ENCODE measurements around the gene NOSTRIN. TPM values are rescaled to one million over a fixed set of nuclear protein-coding genes. Genes with fewer than 3 reads are reported as not detected.

NOSTRIN gene
- total and polyA plus RNA-seq, 9 donors, result 10.0 to 29.8 (median 20.0) TPM

- 13 to 30% (median 22%) methylated on average over 5 of the region's 5 CpGs for WGBS, 3 donors
- H3K27ac ChIP-seq, result no peak within 1 kb of the TSS
- DNase-seq, result no peak
- no peaks in the 10 kb centered on the region for H3K4me1 ChIP-seq (ENCODE audit: insufficient read depth)
- no peaks in the 10 kb centered on the region for H3K9me3 ChIP-seq
- H3K27me3 ChIP-seq, result no peaks in the 10 kb centered on the region
- no peaks in the 10 kb centered on the region for H3K36me3 ChIP-seq
- TF ChIP-seq CTCF (IDR thresholded peaks at IDR 0.05) (no peak), POLR2A (IDR thresholded peaks at IDR 0.05) (no peak), EP300 (IDR thresholded peaks at IDR 0.05) (no peak)
- no peak within 1 kb of the TSS for H3K4me3 ChIP-seq
- intact Hi-C loops (cut with DNase I), result no loop called here
These were observed 98.6 kb downstream of the NOSTRIN start, which contains the start of gene G6PC2 for GRCh38 chr2:168901003-168901402. TSS of gene G6PC2 (plus strand) at chr2:168901291. CDS start at chr2:168901332, 41 bp downstream.

- TF ChIP-seq CTCF (IDR thresholded peaks at IDR 0.05) (no peak), POLR2A (IDR thresholded peaks at IDR 0.05) (no peak), EP300 (IDR thresholded peaks at IDR 0.05) (no peak)
- H3K4me1 ChIP-seq (ENCODE audit: insufficient read depth), result no peaks in the 10 kb centered on the region
These were observed 101.5 kb downstream of the NOSTRIN start for GRCh38 chr2:168903888-168904287.

GRCh38 chr2:168904358-168904757, 101.9 kb downstream of the NOSTRIN start:
- TF ChIP-seq EP300 (IDR thresholded peaks at IDR 0.05) (no peak), CTCF (IDR thresholded peaks at IDR 0.05) (no peak), POLR2A (IDR thresholded peaks at IDR 0.05) (no peak)
- 90 to 98% (median 92%) methylated on average over 3 of the region's 3 CpGs for whole genome bisulfite sequencing, 3 donors
- Histone ChIP-seq H3K36me3 (no peaks in the 10 kb centered on the region), H3K4me1 (ENCODE audit: insufficient read depth) (no peaks in the 10 kb centered on the region), H3K27me3 (no peaks in the 10 kb centered on the region), H3K27ac (no peak overlapping the region), H3K4me3 (no peak overlapping the region), H3K9me3 (no peaks in the 10 kb centered on the region)
- no peak for DNase-seq
- intact Hi-C loops (cut with DNase I), result no loop called here

More at GRCh38 chr2:168903888-168904287, 101.5 kb downstream of the NOSTRIN start:
- H3K27me3 ChIP-seq, result no peaks in the 10 kb centered on the region
- H3K36me3 ChIP-seq, result no peaks in the 10 kb centered on the region
- no peak for DNase-seq
- intact Hi-C loops (cut with DNase I), result no loop called here
- no peak overlapping the region for H3K4me3 ChIP-seq
- 90 to 91% (median 90%) methylated on average over 2 of the region's 2 CpGs for WGBS, 3 donors
- no peak overlapping the region for H3K27ac ChIP-seq
- H3K9me3 ChIP-seq, result no peaks in the 10 kb centered on the region

- intact Hi-C loops (cut with DNase I), result no loop called here
- TF ChIP-seq EP300 (IDR thresholded peaks at IDR 0.05) (no peak), CTCF (IDR thresholded peaks at IDR 0.05) (no peak), POLR2A (IDR thresholded peaks at IDR 0.05) (no peak)
- 91 to 94% (median 92%) methylated on average over 8 of the region's 8 CpGs for WGBS, 3 donors
- Histone ChIP-seq H3K4me3 (no peak overlapping the region), H3K4me1 (ENCODE audit: insufficient read depth) (no peaks in the 10 kb centered on the region), H3K36me3 (no peaks in the 10 kb centered on the region), H3K27ac (no peak overlapping the region), H3K27me3 (no peaks in the 10 kb centered on the region), H3K9me3 (no peaks in the 10 kb centered on the region)
- no peak for DNase-seq
These were observed 105.7 kb downstream of the NOSTRIN start for GRCh38 chr2:168907940-168908662.

Data from ovary (tissue), 9 donors.